GM15510 (cell line): Measurements from ENCODE around the gene PHKB.

ENCODE experiments used
- POLR2A ChIP-seq: IDR thresholded peaks from 3 replicates; pipeline ENCODE4 v1.6.1; 2011; ENCODE audit warnings: borderline replicate concordance; ENCODE audit not compliant: insufficient read length; ENCODE audit errors: extremely low read depth

PHKB gene

GRCh38 chr16:47465919-47466630 lies 4.9 kb downstream of the PHKB start:
- no peak for TF ChIP-seq POLR2A

- TF ChIP-seq POLR2A, result no peak
Observed at GRCh38 chr16:47467501-47467900, 6.4 kb downstream of the PHKB start.

- no peak for TF ChIP-seq POLR2A
Observed at GRCh38 chr16:47469227-47469626, 8.1 kb downstream of the PHKB start.

- TF ChIP-seq POLR2A, result no peak
Observed at GRCh38 chr16:47470211-47470610, 9.1 kb downstream of the PHKB start.

- TF ChIP-seq POLR2A, result no peak
Observed at GRCh38 chr16:47470810-47471209, 9.7 kb downstream of the PHKB start.

- TF ChIP-seq POLR2A, result no peak
Observed at GRCh38 chr16:47473792-47474191, 12.7 kb downstream of the PHKB start.

GRCh38 chr16:47475786-47476185 lies 14.7 kb downstream of the PHKB start:
- no peak for TF ChIP-seq POLR2A

GRCh38 chr16:47476654-47477345 lies 15.7 kb downstream of the PHKB start:
- TF ChIP-seq POLR2A, result no peak

- TF ChIP-seq POLR2A, result no peak
Observed at GRCh38 chr16:47477679-47478078, 16.5 kb downstream of the PHKB start.

- no peak for TF ChIP-seq POLR2A
Observed at GRCh38 chr16:47480410-47480809, 19.3 kb downstream of the PHKB start.

- no peak for TF ChIP-seq POLR2A
Observed at GRCh38 chr16:47481698-47482374, 20.7 kb downstream of the PHKB start.

GRCh38 chr16:47483616-47484015 lies 22.5 kb downstream of the PHKB start:
- TF ChIP-seq POLR2A, result no peak

- TF ChIP-seq POLR2A, result no peak
Observed at GRCh38 chr16:47486856-47487255, 25.7 kb downstream of the PHKB start.

GRCh38 chr16:47488051-47488450 lies 26.9 kb downstream of the PHKB start:
- no peak for TF ChIP-seq POLR2A

GRCh38 chr16:47490471-47490870 lies 29.3 kb downstream of the PHKB start:
- TF ChIP-seq POLR2A, result no peak

GRCh38 chr16:47492036-47492427 lies 30.9 kb downstream of the PHKB start:
- no peak for TF ChIP-seq POLR2A
